Endothelial cell of umbilical vein (primary cell): ENCODE measurements around the gene ATP1A4. TPM values are rescaled to one million over a fixed set of nuclear protein-coding genes. Genes with fewer than 3 reads are reported as not detected.

Experiments
- BruUV-seq: library from RNA; stranded (reverse); fragments of 400-500 nt; replicated peaks from 2 replicates; lab custom pipeline; 2021; lab: Mats Ljungman, UMichigan
- CTCF ChIA-PET: fragments of 300-600, 350-600 bp; sonication (Branson Sonifier 250); formaldehyde crosslinking; loops from one replicate; lab custom pipeline; 2021; ENCODE audit warnings: antibody characterized with exemption, inconsistent platforms; lab: Charles Lee
- POLR2A ChIA-PET: fragments of 300-600, 350-600 bp; sonication (Branson Sonifier 250); formaldehyde crosslinking; loops from one replicate; lab custom pipeline; 2021; ENCODE audit warnings: antibody characterized with exemption, inconsistent platforms; lab: Charles Lee
- DNase-seq: peaks from one replicate; pipeline ENCODE4 v3.0.0-alpha.2; 2011; ENCODE audit warnings: low read depth, low spot score
- FAIRE-seq: peaks from 2 replicates; lab custom pipeline; 2011; peaks lifted over from hg19 to GRCh38; lab: Jason Lieb, UNC
- H2AFZ ChIP-seq: 2 replicates; pipeline ENCODE4 v1.6.0; 2012; ENCODE audit warnings: low read depth, low read length, control low read depth, inconsistent platforms
- H3K27ac ChIP-seq: 2 replicates; pipeline ENCODE4 v1.5.1; 2011; ENCODE audit warnings: low read depth, mild to moderate bottlenecking, control low read depth, low read length, moderate library complexity; ENCODE audit not compliant: insufficient read depth
- H3K27me3 ChIP-seq, 2 experiments: 2 replicates each; pipeline versions ENCODE4 v1.6.0 to v1.6.1; 2011; ENCODE audit warnings: low read length in 2 of 2, mixed read lengths in 1 of 2; ENCODE audit not compliant: control insufficient read depth in 2 of 2, insufficient read depth in 2 of 2
- H3K36me3 ChIP-seq, 2 experiments: 2 replicates in 1 of 2; 3 replicates in 1 of 2; pipeline ENCODE4 v1.5.1; 2011; ENCODE audit warnings: low read length in 2 of 2, mild to moderate bottlenecking in 1 of 2, moderate library complexity in 1 of 2; ENCODE audit not compliant: control insufficient read depth in 2 of 2, insufficient read depth in 2 of 2; ENCODE audit errors: extremely low read depth in 1 of 2
- H3K4me1 ChIP-seq: 3 replicates; pipeline ENCODE4 v1.5.1; 2011; ENCODE audit warnings: mild to moderate bottlenecking, low read length; ENCODE audit not compliant: control insufficient read depth, insufficient read depth; ENCODE audit errors: extremely low read depth
- H3K4me2 ChIP-seq: 2 replicates; pipeline ENCODE4 v1.6.1; 2011; ENCODE audit warnings: low read length, control low read depth, mixed read lengths; ENCODE audit not compliant: insufficient read depth
- H3K4me3 ChIP-seq, 3 experiments: fragments of 200-600 bp in 1 of 3; sonication (generic), shearing (Covaris generic) in 1 of 3; replicated peaks in 1 of 3; 2 replicates each; pipeline ENCODE4 v1.5.1; 2011 to 2016; ENCODE audit warnings: control low read depth in 3 of 3, low read length in 3 of 3, mild to moderate bottlenecking in 2 of 3, inconsistent platforms in 1 of 3, low read depth in 1 of 3, moderate library complexity in 1 of 3; ENCODE audit not compliant: insufficient read depth in 1 of 3
- H3K79me2 ChIP-seq: 2 replicates; pipeline ENCODE4 v1.6.0; 2012; ENCODE audit warnings: low read length, inconsistent platforms; ENCODE audit not compliant: control insufficient read depth, insufficient read depth
- H3K9ac ChIP-seq: replicated peaks from 2 replicates; pipeline ENCODE3; 2011; ENCODE audit warnings: low read length, control low read depth; ENCODE audit not compliant: insufficient read depth; ENCODE audit errors: extremely low read depth
- H3K9me1 ChIP-seq: replicated peaks from 3 replicates; pipeline ENCODE4 v1.6.0; 2011; ENCODE audit warnings: mild to moderate bottlenecking, low read length; ENCODE audit not compliant: control insufficient read depth, insufficient read depth; ENCODE audit errors: extremely low read depth
- H3K9me3 ChIP-seq: replicated peaks from 2 replicates; pipeline ENCODE4 v1.5.1; 2012; ENCODE audit warnings: low read length, inconsistent platforms; ENCODE audit not compliant: control insufficient read depth, insufficient read depth
- H4K20me1 ChIP-seq: replicated peaks from 2 replicates; pipeline ENCODE3; 2011; ENCODE audit warnings: mild to moderate bottlenecking, low read length; ENCODE audit not compliant: control insufficient read depth, insufficient read depth; ENCODE audit errors: extremely low read depth
- EZH2 ChIP-seq: IDR thresholded peaks from 2 replicates; pipeline ENCODE4 v1.6.1; 2012; ENCODE audit warnings: borderline replicate concordance, low read depth, mild to moderate bottlenecking, moderate library complexity, low read length, inconsistent platforms; ENCODE audit not compliant: severe bottlenecking
- FOS ChIP-seq: IDR thresholded peaks from 2 replicates; pipeline ENCODE4 v1.6.1; 2011; ENCODE audit warnings: mild to moderate bottlenecking, low read length, moderate library complexity, borderline replicate concordance; ENCODE audit not compliant: insufficient read depth
- GATA2 ChIP-seq: IDR thresholded peaks from 2 replicates; pipeline ENCODE4 v1.7.0; 2011; ENCODE audit warnings: low read depth, mild to moderate bottlenecking, moderate library complexity, mixed read lengths, low read length; ENCODE audit not compliant: insufficient read length, insufficient read depth
- JUN ChIP-seq: IDR thresholded peaks from 2 replicates; pipeline ENCODE4 v1.6.1; 2011; ENCODE audit warnings: borderline replicate concordance, low read depth; ENCODE audit not compliant: insufficient read length, insufficient read depth
- MYC ChIP-seq: IDR thresholded peaks from one replicate; pipeline ENCODE4 v1.6.1; 2011; ENCODE audit warnings: mild to moderate bottlenecking, low read depth, low read length
- POLR2A ChIP-seq: IDR thresholded peaks from 2 replicates; pipeline ENCODE4 v1.6.1; 2012; ENCODE audit warnings: low read depth, mild to moderate bottlenecking, control low read depth, low read length
- POLR2AphosphoS5 ChIP-seq: IDR thresholded peaks from 2 replicates; pipeline ENCODE4 v1.6.1; 2012; ENCODE audit warnings: low read depth, mild to moderate bottlenecking, control low read depth, low read length, moderate library complexity; ENCODE audit not compliant: insufficient read depth
- dilution Hi-C: fragments of 300-500 bp; cut with MboI; formaldehyde crosslinking; loops from one replicate; pipeline ENCODE4 v1.15.0; 2019; ENCODE audit warnings: low sequenced_read_pairs; ENCODE audit not compliant: extremely low pct_ligation_motif_present
- intact Hi-C: fragments of 100-400 bp; cut with micrococcal nuclease; formaldehyde crosslinking; loops from one replicate; pipeline ENCODE4 v1.10.0; 2022
- polyA plus RNA-seq, 4 experiments: library from polyadenylated mRNA; depleted of rRNA in 3 of 4; stranded (reverse) in 3 of 4; unstranded in 1 of 4; fragments of >200 nt; gene quantifications; 2 replicates each; pipeline versions ENCODE4 v1.2.1 to v1.2.3, GENCODE V29; 2011 to 2012; ENCODE audit warnings: missing spikeins in 1 of 4
- total RNA-seq: library from RNA; stranded (reverse); gene quantifications from 2 replicates; pipeline ENCODE4 v1.2.3, GENCODE V29; 2021
- TF ChIP-seq, protein P1 (sequence below): IDR thresholded peaks from 2 replicates; pipeline ENCODE4 v1.6.1; 2011; ENCODE audit not compliant: insufficient read depth, insufficient read length
- TF ChIP-seq, protein P2 (sequence below), 2 donors: IDR thresholded peaks; 1 replicate in 1 of 2; 2 replicates in 1 of 2; pipeline ENCODE4 v1.5.1; 2011; ENCODE audit warnings: low read length in 2 of 2, mild to moderate bottlenecking in 2 of 2, moderate library complexity in 2 of 2, control low read depth in 1 of 2, inconsistent platforms in 1 of 2, low read depth in 1 of 2; ENCODE audit not compliant: insufficient read depth in 1 of 2; ENCODE audit errors: extremely low read depth in 1 of 2

ATP1A4 gene
- total and polyA plus RNA-seq, 2 donors (not counting 3 experiments of a cell fraction or from before 2014, with no cell fraction given) = not detected

DNA sequence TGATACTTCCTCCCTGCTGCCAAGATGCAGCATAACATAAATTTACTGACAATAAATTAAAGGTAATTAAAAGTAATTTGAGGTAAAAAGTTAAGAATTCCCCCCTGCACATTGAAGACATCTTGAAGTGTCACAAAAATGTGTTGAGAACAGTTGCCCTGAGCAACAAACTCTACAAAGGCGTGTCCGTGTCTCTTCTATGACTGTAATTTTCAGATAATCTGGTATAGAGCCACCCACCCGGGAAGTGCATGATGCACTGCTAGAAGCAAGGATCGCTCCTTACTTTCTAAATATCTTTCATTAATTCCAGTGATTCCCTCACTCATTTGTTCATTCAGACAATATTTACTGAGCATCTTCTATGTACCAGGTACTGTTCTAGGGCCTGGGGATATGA, 27.9 kb downstream of the ATP1A4 start:
- dilution Hi-C loops = no loop called here
- intact Hi-C loops = no loop called here
- Histone ChIP-seq H3K9me1 (no peaks in the 10 kb centered on the region), H3K36me3 (no peaks in the 10 kb centered on the region), H3K4me3 (no peak overlapping the region), H3K4me2 (no peak overlapping the region), H3K27me3 (peaks cover 7 to 12% of the 10 kb centered on the region in 2 experiments), H2AFZ (no peak overlapping the region), H3K79me2 (no peaks in the 10 kb centered on the region), H4K20me1 (no peaks in the 10 kb centered on the region), H3K27ac (no peak overlapping the region), H3K9ac (no peak overlapping the region), H3K4me1 (no peaks in the 10 kb centered on the region), H3K9me3 (no peaks in the 10 kb centered on the region)
- TF ChIP-seq JUN (no peak), EZH2 (no peak), POLR2A (no peak), FOS (no peak), POLR2AphosphoS5 (no peak), GATA2 (no peak), MYC (no peak)
- TF ChIP-seq, protein P1, sequence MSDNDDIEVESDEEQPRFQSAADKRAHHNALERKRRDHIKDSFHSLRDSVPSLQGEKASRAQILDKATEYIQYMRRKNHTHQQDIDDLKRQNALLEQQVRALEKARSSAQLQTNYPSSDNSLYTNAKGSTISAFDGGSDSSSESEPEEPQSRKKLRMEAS = no peak
- TF ChIP-seq, protein P2, sequence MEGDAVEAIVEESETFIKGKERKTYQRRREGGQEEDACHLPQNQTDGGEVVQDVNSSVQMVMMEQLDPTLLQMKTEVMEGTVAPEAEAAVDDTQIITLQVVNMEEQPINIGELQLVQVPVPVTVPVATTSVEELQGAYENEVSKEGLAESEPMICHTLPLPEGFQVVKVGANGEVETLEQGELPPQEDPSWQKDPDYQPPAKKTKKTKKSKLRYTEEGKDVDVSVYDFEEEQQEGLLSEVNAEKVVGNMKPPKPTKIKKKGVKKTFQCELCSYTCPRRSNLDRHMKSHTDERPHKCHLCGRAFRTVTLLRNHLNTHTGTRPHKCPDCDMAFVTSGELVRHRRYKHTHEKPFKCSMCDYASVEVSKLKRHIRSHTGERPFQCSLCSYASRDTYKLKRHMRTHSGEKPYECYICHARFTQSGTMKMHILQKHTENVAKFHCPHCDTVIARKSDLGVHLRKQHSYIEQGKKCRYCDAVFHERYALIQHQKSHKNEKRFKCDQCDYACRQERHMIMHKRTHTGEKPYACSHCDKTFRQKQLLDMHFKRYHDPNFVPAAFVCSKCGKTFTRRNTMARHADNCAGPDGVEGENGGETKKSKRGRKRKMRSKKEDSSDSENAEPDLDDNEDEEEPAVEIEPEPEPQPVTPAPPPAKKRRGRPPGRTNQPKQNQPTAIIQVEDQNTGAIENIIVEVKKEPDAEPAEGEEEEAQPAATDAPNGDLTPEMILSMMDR (IDR thresholded peaks at IDR 0.05; ENCODE audit: extremely low read depth in 1 of 2, insufficient read depth in 1 of 2, low read depth in 1 of 2, low read length in 2 of 2) = no peak
- BruUV-seq = no TSS peak
- ChIA-PET POLR2A (no interaction called here), CTCF (interaction anchor here (1.5 to 1.6 kb wide), 2 partner anchors 14 to 54 kb away, joined by 4 to 7 read pairs; no protein-coding TSS in a partner anchor)
- FAIRE-seq (no peak), DNase-seq (no peak)
